SU-DHL-6 (cell line): Measurements from ENCODE around the gene ZNF469.

Experiments used
- H2AFZ ChIP-seq: fragments of 200-600 bp; sonication (generic); 2 replicates; pipeline ENCODE4 v1.6.1; 2014; ENCODE audit warnings: low read depth, mild to moderate bottlenecking, moderate library complexity, mixed read lengths, antibody characterized with exemption, low read length; ENCODE audit not compliant: severe bottlenecking
- H3F3A ChIP-seq: fragments of 200-600 bp; shearing (Covaris generic); 2 replicates; pipeline ENCODE4 v1.6.0; 2016; ENCODE audit warnings: antibody characterized with exemption, mild to moderate bottlenecking; ENCODE audit not compliant: insufficient read depth
- H3K27ac ChIP-seq: fragments of 200-600 bp; sonication (generic); 2 replicates; pipeline ENCODE4 v1.5.1; 2016; ENCODE audit warnings: low read depth, mild to moderate bottlenecking, low read length, moderate library complexity, mixed read lengths
- H3K27me3 ChIP-seq: fragments of 200-600 bp; sonication (generic), shearing (Covaris generic); 2 replicates; pipeline ENCODE4 v1.6.0; 2014; ENCODE audit warnings: mild to moderate bottlenecking, low read length
- H3K36me3 ChIP-seq: fragments of 200-600 bp; sonication (generic); 2 replicates; pipeline ENCODE4 v1.6.1; 2014; ENCODE audit warnings: mild to moderate bottlenecking, low read length, mixed read lengths
- H3K4me2 ChIP-seq: fragments of 300-600, 200-600 bp; shearing (Covaris generic), sonication (generic); 2 replicates; pipeline ENCODE4 v1.6.0; 2014; ENCODE audit warnings: low read length, low read depth, mild to moderate bottlenecking; ENCODE audit not compliant: poor library complexity, severe bottlenecking
- H3K4me3 ChIP-seq: fragments of 200-600 bp; sonication (generic); 2 replicates; pipeline ENCODE4 v1.5.1; 2014; ENCODE audit warnings: antibody characterized with exemption, low read length, mild to moderate bottlenecking, mixed read lengths; ENCODE audit not compliant: insufficient read depth, poor library complexity, severe bottlenecking
- H3K79me2 ChIP-seq: fragments of 200-600 bp; sonication (generic); 2 replicates; pipeline ENCODE4 v1.6.1; 2014; ENCODE audit warnings: mild to moderate bottlenecking, low read length, moderate library complexity; ENCODE audit not compliant: insufficient read depth
- H3K9ac ChIP-seq: fragments of 200-600 bp; sonication (generic); 2 replicates; pipeline ENCODE4 v1.7.0; 2014; ENCODE audit warnings: mild to moderate bottlenecking, low read length
- H3K9me2 ChIP-seq: fragments of 200-600 bp; sonication (generic); replicated peaks from 2 replicates; pipeline ENCODE4 v1.6.1; 2014; ENCODE audit warnings: low read length; ENCODE audit not compliant: insufficient read depth
- H3K9me3 ChIP-seq: fragments of 200-600 bp; sonication (generic); 2 replicates; pipeline ENCODE4 v1.6.1; 2014; ENCODE audit warnings: low read length, mixed read lengths; ENCODE audit not compliant: insufficient read depth
- H4K20me1 ChIP-seq: fragments of 200-600 bp; sonication (generic); 2 replicates; pipeline ENCODE4 v1.6.1; 2014; ENCODE audit warnings: low read depth, mild to moderate bottlenecking, antibody characterized with exemption, low read length, moderate library complexity, mixed read lengths
- CTCF ChIP-seq: fragments of 200-600 bp; sonication (generic); IDR thresholded peaks from one replicate; pipeline ENCODE4 v1.5.1; 2017; ENCODE audit warnings: antibody characterized with exemption, mild to moderate bottlenecking, low read length, moderate library complexity; ENCODE audit not compliant: insufficient read depth, poor library complexity, severe bottlenecking
- EZH2phosphoT487 ChIP-seq: fragments of 200-600 bp; sonication (generic), shearing (Covaris generic); conservative IDR thresholded peaks from 2 replicates; pipeline ENCODE4 v1.6.1; 2018; ENCODE audit warnings: mild to moderate bottlenecking, antibody characterized with exemption, low read length, moderate library complexity, mixed read lengths

ZNF469 gene

GRCh38 chr16:88427376-88427775 lies 44.6 kb downstream of the ZNF469 start:
- Histone ChIP-seq H3F3A (no peaks in the 10 kb centered on the region), H3K9me3 (no peaks in the 10 kb centered on the region), H4K20me1 (no peaks in the 10 kb centered on the region), H3K27ac (no peak overlapping the region), H3K36me3 (no peaks in the 10 kb centered on the region), H3K9me2 (no peaks in the 10 kb centered on the region), H3K9ac (no peak overlapping the region), H3K27me3 (no peaks in the 10 kb centered on the region), H3K4me3 (no peak overlapping the region), H2AFZ (no peak overlapping the region), H3K4me2 (no peak overlapping the region), H3K79me2 (no peaks in the 10 kb centered on the region)
- no peak for TF ChIP-seq CTCF
- TF ChIP-seq EZH2phosphoT487 = no peak

GRCh38 chr16:88428156-88428555 lies 45.4 kb downstream of the ZNF469 start:
- Histone ChIP-seq H3K27me3 (no peaks in the 10 kb centered on the region), H3K36me3 (no peaks in the 10 kb centered on the region), H3K79me2 (no peaks in the 10 kb centered on the region), H3K4me3 (no peak overlapping the region), H3F3A (no peaks in the 10 kb centered on the region), H4K20me1 (no peaks in the 10 kb centered on the region), H3K9me3 (no peaks in the 10 kb centered on the region), H3K4me2 (no peak overlapping the region), H3K9ac (no peak overlapping the region), H3K9me2 (no peaks in the 10 kb centered on the region), H2AFZ (no peak overlapping the region), H3K27ac (no peak overlapping the region)
- TF ChIP-seq CTCF = no peak

- H3K79me2 ChIP-seq = no peaks in the 10 kb centered on the region
These were observed 46.0 kb downstream of the ZNF469 start for GRCh38 chr16:88428616-88429386.

More at GRCh38 chr16:88428616-88429386, 46.0 kb downstream of the ZNF469 start:
- no peaks in the 10 kb centered on the region for H4K20me1 ChIP-seq
- H2AFZ ChIP-seq = no peak overlapping the region
- TF ChIP-seq CTCF (no peak), EZH2phosphoT487 (no peak)
- no peaks in the 10 kb centered on the region for H3K27me3 ChIP-seq
- H3K4me3 ChIP-seq = no peak overlapping the region
- H3K9me2 ChIP-seq = no peaks in the 10 kb centered on the region
- no peak overlapping the region for H3K9ac ChIP-seq
- no peaks in the 10 kb centered on the region for H3K36me3 ChIP-seq
- H3K4me2 ChIP-seq = no peak overlapping the region
- no peaks in the 10 kb centered on the region for H3F3A ChIP-seq
- H3K9me3 ChIP-seq = no peaks in the 10 kb centered on the region
- H3K27ac ChIP-seq = no peak overlapping the region
